ENCODE results near the gene LAMC2. TPM values are rescaled to one million over a fixed set of nuclear protein-coding genes. Genes with fewer than 3 reads are reported as not detected.

The LAMC2 gene
- polyA plus RNA-seq, 3 donors = not detected

DNA sequence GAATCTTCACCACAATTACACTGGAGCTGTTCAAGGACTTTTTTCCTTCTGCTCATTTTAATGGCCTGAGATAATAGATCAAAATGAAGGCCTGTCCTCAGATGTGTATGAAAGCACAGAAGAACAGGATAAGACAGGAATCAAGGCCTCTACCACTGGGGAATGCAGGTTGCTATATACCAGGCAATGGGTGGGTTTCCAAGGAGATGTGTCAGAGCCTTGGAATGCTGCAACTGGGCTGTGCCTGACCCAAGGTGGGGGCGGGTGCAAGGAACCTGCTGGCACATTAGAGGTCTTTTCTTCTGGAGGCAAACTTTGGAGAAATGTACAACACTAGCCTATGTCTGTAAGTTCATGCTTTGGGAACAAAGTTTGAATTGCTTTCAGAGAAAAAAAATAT, 21.7 kb upstream of the LAMC2 start:
- H3K27me3 Mint-ChIP-seq (ENCODE audit: low read depth in 3 of 3) = peaks cover 0 to 3% (median 0%) of the 10 kb centered on the region in 3 donors
- no peak overlapping the region for H3K9ac ChIP-seq (ENCODE audit: insufficient read depth, low read length, poor library complexity, severe bottlenecking)
- peaks cover 0 to 5% (median 2%) of the 10 kb centered on the region in 7 donors for H3K9me3 Mint-ChIP-seq
- H3K79me2 ChIP-seq (ENCODE audit: insufficient read depth, low read length) = no peaks in the 10 kb centered on the region
- H3K27ac ChIP-seq (ENCODE audit: low read depth in 1 of 2, low read length in 2 of 2) = no peak overlapping the region
- DNase-seq = no peak
- intact Hi-C loops (cut with micrococcal nuclease) = no loop called here
- no peaks in the 10 kb centered on the region for H3K36me3 ChIP-seq (replicated peaks in 1 of 2; ENCODE audit: control insufficient read depth in 1 of 2, insufficient read depth in 2 of 2, low read length in 2 of 2)
- H3K27ac Mint-ChIP-seq = no peak overlapping the region
- WGBS (ENCODE audit: insufficient coverage) = 67% methylated on average over 1 of the region's 1 CpG
- peaks cover 0 to 3% of the 10 kb centered on the region in 2 donors for H3K9me3 ChIP-seq (replicated peaks in 1 of 2; ENCODE audit: control insufficient read depth in 1 of 2, insufficient read depth in 1 of 2, low read length in 2 of 2)
- H3K4me1 ChIP-seq (ENCODE audit: control insufficient read depth in 1 of 2, insufficient read depth in 2 of 2, low read length in 2 of 2) = no peaks in the 10 kb centered on the region
- no peak overlapping the region for H3K4me3 ChIP-seq (replicated peaks in 1 of 3; ENCODE audit: low read depth in 2 of 3, low read length in 3 of 3)
- H2AFZ ChIP-seq (ENCODE audit: insufficient read depth, low read depth, low read length, poor library complexity, severe bottlenecking) = no peak overlapping the region
- H3K4me2 ChIP-seq (replicated peaks; ENCODE audit: extremely low read depth, low read length, poor library complexity, severe bottlenecking) = no peak overlapping the region
- H3K27me3 ChIP-seq (ENCODE audit: control insufficient read depth in 2 of 2, insufficient read depth in 2 of 2, low read length in 2 of 2) = no peaks in the 10 kb centered on the region
- H3K36me3 Mint-ChIP-seq = no peaks in the 10 kb centered on the region
- no peak overlapping the region for H3K4me3 Mint-ChIP-seq
- H4K20me1 ChIP-seq (ENCODE audit: insufficient read depth, low read length) = no peaks in the 10 kb centered on the region
- TF ChIP-seq, protein P1, sequence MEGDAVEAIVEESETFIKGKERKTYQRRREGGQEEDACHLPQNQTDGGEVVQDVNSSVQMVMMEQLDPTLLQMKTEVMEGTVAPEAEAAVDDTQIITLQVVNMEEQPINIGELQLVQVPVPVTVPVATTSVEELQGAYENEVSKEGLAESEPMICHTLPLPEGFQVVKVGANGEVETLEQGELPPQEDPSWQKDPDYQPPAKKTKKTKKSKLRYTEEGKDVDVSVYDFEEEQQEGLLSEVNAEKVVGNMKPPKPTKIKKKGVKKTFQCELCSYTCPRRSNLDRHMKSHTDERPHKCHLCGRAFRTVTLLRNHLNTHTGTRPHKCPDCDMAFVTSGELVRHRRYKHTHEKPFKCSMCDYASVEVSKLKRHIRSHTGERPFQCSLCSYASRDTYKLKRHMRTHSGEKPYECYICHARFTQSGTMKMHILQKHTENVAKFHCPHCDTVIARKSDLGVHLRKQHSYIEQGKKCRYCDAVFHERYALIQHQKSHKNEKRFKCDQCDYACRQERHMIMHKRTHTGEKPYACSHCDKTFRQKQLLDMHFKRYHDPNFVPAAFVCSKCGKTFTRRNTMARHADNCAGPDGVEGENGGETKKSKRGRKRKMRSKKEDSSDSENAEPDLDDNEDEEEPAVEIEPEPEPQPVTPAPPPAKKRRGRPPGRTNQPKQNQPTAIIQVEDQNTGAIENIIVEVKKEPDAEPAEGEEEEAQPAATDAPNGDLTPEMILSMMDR (IDR thresholded peaks at IDR 0.05) = no peak
- no peaks in the 10 kb centered on the region for H3K4me1 Mint-ChIP-seq

GRCh38 chr1:183164963-183165362, 21.1 kb upstream of the LAMC2 start:
- Mint-ChIP-seq H3K4me1 (no peaks in the 10 kb centered on the region), H3K4me3 (no peak overlapping the region), H3K36me3 (no peaks in the 10 kb centered on the region), H3K9me3 (peaks cover 0 to 6% (median 2%) of the 10 kb centered on the region in 7 donors), H3K27me3 (ENCODE audit: low read depth in 3 of 3) (peaks cover 0 to 3% (median 3%) of the 10 kb centered on the region in 3 donors), H3K27ac (no peak overlapping the region)
- H3K9me3 ChIP-seq (replicated peaks in 1 of 2; ENCODE audit: control insufficient read depth in 1 of 2, insufficient read depth in 1 of 2, low read length in 2 of 2) = peaks cover 0 to 3% of the 10 kb centered on the region in 2 donors
- 100% methylated on average over 1 of the region's 4 CpGs for WGBS (ENCODE audit: insufficient coverage)
- H3K27me3 ChIP-seq (ENCODE audit: control insufficient read depth in 2 of 2, insufficient read depth in 2 of 2, low read length in 2 of 2) = no peaks in the 10 kb centered on the region
- H3K79me2 ChIP-seq (ENCODE audit: insufficient read depth, low read length) = no peaks in the 10 kb centered on the region
- no peak overlapping the region for H3K4me3 ChIP-seq (replicated peaks in 1 of 3; ENCODE audit: low read depth in 2 of 3, low read length in 3 of 3)
- TF ChIP-seq, protein P1 (IDR thresholded peaks at IDR 0.05) = no peak
- no peak for DNase-seq
- no peaks in the 10 kb centered on the region for H3K4me1 ChIP-seq (ENCODE audit: control insufficient read depth in 1 of 2, insufficient read depth in 2 of 2, low read length in 2 of 2)
- no peak overlapping the region for H2AFZ ChIP-seq (ENCODE audit: insufficient read depth, low read depth, low read length, poor library complexity, severe bottlenecking)
- no peak overlapping the region for H3K4me2 ChIP-seq (replicated peaks; ENCODE audit: extremely low read depth, low read length, poor library complexity, severe bottlenecking)
- intact Hi-C loops (cut with micrococcal nuclease) = no loop called here
- no peaks in the 10 kb centered on the region for H4K20me1 ChIP-seq (ENCODE audit: insufficient read depth, low read length)
- no peaks in the 10 kb centered on the region for H3K36me3 ChIP-seq (replicated peaks in 1 of 2; ENCODE audit: control insufficient read depth in 1 of 2, insufficient read depth in 2 of 2, low read length in 2 of 2)
- H3K9ac ChIP-seq (ENCODE audit: insufficient read depth, low read length, poor library complexity, severe bottlenecking) = no peak overlapping the region
- H3K27ac ChIP-seq (ENCODE audit: low read depth in 1 of 2, low read length in 2 of 2) = no peak overlapping the region
